ENCODE results near the gene DPY19L1.
"Not testable (repeated sequence)": the region's sequence is repeated elsewhere in the genome, so short reads cannot be mapped to it uniquely, and the experiment has no call there.

Gene DPY19L1

DNA sequence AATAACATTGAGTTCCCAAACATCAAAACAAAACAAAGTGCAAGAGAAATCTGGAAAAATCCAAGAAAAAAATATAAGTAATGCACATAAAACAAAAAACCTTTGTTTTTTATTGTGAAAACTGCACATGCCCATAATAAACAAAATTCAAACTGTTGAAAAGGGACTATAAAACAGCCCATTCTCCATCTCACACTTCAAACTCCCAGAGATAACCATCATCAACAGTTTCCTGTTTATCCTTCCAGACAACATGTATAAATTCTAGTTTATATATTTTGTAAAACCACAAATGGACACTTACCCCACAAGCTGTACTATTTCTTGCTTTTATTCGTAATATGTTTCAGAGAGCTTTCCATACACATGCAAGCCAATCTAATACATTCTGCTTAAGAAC, 79.3 kb downstream of the DPY19L1 start:
- ChIA-PET POLR2A (no interaction called here), CTCF (no interaction called here)
- DNase-seq (ENCODE audit: extremely low spot score), result no peak
- TF ChIP-seq, protein P1, sequence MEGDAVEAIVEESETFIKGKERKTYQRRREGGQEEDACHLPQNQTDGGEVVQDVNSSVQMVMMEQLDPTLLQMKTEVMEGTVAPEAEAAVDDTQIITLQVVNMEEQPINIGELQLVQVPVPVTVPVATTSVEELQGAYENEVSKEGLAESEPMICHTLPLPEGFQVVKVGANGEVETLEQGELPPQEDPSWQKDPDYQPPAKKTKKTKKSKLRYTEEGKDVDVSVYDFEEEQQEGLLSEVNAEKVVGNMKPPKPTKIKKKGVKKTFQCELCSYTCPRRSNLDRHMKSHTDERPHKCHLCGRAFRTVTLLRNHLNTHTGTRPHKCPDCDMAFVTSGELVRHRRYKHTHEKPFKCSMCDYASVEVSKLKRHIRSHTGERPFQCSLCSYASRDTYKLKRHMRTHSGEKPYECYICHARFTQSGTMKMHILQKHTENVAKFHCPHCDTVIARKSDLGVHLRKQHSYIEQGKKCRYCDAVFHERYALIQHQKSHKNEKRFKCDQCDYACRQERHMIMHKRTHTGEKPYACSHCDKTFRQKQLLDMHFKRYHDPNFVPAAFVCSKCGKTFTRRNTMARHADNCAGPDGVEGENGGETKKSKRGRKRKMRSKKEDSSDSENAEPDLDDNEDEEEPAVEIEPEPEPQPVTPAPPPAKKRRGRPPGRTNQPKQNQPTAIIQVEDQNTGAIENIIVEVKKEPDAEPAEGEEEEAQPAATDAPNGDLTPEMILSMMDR (IDR thresholded peaks at IDR 0.05; ENCODE audit: control extremely low read depth, extremely low read depth, low read depth, missing control alignments), result no peak

DNA sequence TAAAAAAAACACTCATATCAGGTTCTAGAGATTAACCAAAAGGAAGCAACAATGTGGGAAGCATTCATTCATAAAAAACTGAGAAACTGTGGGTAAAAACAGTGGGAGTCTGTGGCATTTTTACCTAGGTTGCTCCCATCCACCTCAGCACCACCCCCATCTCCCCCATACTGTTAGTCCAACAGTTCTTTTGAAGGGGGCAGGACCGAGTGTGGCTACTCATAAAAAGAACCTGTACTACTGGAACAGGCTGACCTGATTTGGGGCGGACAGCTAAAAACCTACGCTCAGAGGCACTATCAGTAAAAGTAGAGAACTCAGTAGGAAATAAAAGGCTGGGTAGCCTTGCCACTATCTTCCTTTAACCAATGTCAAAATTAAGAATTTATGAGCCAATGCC, 84.5 kb downstream of the DPY19L1 start:
- POLR2A ChIA-PET, result no interaction called here
- DNase-seq (ENCODE audit: extremely low spot score), result no peak
- CTCF ChIA-PET, result no interaction called here
- TF ChIP-seq, protein P1 (IDR thresholded peaks at IDR 0.05; ENCODE audit: control extremely low read depth, extremely low read depth, low read depth, missing control alignments), result no peak

DNA sequence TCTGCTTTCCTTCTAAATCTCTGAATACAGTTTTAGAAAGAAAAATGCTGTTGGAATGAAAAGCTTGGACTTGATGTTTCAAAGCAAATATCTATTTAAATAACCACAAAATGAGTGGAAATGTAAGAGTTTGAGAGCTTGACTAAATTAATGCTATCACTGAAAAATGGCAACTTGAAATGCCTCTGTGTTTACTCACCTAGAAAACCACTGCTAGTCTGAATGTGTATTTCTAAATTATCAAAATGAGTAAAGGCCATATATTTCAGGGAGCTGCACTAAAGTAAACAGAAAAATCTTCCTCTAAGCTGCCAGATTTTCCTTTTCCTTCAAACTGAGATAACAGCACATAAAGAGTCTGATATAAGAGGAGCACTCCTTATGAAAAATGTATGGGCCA, 87.9 kb downstream of the DPY19L1 start:
- POLR2A ChIA-PET, result no interaction called here
- no peak for DNase-seq (ENCODE audit: extremely low spot score)
- TF ChIP-seq, protein P1 (IDR thresholded peaks at IDR 0.05; ENCODE audit: control extremely low read depth, extremely low read depth, low read depth, missing control alignments), result no peak
- CTCF ChIA-PET, result no interaction called here

DNA sequence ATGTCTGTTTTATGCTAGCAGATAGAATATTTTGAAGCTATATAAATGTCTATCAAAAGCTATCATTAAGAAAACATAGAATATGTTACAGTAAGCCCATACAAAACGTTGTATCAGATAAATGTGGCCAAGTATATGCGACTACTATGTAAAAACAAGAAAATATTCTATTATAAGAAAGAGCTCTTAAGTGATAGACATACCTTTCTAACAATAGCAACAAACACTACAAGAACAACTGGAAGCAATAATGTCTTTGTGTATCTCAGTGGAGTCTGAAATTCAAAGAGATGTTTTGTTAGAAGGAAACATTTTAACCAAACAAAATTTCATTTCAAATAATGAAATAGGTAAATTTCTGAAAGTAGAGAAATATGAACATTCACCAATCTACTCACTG, 89.9 kb downstream of the DPY19L1 start:
- POLR2A ChIA-PET; CTCF ChIA-PET; DNase-seq (ENCODE audit: extremely low spot score): not testable (repeated sequence)

DNA sequence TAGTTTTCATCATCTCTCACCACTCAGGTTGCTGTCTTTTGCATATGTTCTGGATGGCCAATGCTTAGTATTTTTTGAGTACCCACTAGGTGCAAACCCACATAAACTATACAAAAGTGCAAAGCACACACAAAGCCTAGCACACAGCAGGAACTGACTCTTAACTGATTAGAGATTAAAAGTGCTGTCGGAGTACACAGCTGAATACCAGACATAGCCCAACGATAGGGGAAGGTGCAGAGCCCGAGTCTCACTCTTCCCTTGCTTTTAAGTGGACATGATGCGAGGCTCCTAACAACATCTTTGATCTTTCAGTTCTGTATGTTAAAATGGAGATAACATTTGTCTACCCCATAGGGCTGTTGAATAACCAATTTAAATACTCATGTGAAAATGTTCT, 90.8 kb downstream of the DPY19L1 start:
- no peak for DNase-seq (ENCODE audit: extremely low spot score)
- POLR2A ChIA-PET, result no interaction called here
- TF ChIP-seq, protein P1 (IDR thresholded peaks at IDR 0.05; ENCODE audit: control extremely low read depth, extremely low read depth, low read depth, missing control alignments), result no peak
- CTCF ChIA-PET, result no interaction called here

DNA sequence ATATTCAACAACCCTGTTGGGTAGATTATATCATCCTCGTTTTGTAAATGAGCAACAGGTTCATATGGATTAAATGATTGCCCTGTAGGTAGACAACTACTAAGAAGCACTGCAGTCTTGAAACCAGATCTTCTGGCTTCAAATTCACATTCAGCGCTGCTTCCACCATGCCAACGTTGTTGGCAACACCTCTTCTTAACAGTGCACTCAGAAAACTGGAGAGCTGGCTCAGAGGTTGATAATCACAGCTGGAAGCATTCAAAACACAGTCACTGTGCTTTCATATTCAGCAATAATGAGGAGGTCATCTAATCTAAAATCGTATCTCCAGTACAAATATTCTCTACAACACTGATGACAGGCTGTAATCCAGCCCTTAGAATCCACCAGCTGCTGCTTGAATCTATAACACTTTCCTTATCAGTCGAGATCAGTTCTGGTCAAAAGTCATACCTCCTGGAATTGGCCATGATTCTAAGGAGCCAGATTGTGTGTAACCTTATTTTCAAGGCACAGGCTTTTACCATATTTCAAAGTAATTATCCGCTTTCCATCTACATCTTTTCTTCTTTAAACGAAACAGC, 91.3 kb downstream of the DPY19L1 start:
- DNase-seq (ENCODE audit: extremely low spot score); POLR2A ChIA-PET; CTCF ChIA-PET: not testable (repeated sequence)

DNA sequence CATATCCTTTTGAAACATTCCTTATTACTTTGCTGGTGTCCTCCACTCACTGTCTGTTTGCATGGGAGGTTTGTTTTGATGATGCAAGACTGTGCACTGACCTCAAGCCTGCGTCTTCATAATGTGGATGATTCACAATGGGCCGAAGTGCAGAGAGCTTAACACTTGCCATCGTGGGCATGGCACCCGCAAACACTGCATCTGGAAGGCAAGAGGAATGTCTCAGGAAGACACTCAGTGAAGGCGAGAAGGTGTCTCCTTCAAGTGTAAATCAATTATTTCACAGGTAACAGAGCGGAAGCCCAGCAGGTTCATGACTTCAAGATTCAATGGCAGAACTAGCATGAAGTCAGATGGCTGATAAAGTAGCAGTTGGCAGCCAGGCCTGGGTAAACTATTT, 98.1 kb downstream of the DPY19L1 start:
- CTCF ChIA-PET, result no interaction called here
- TF ChIP-seq, protein P1 (IDR thresholded peaks at IDR 0.05; ENCODE audit: control extremely low read depth, extremely low read depth, low read depth, missing control alignments), result no peak
- no peak for DNase-seq (ENCODE audit: extremely low spot score)
- POLR2A ChIA-PET, result no interaction called here

DNA sequence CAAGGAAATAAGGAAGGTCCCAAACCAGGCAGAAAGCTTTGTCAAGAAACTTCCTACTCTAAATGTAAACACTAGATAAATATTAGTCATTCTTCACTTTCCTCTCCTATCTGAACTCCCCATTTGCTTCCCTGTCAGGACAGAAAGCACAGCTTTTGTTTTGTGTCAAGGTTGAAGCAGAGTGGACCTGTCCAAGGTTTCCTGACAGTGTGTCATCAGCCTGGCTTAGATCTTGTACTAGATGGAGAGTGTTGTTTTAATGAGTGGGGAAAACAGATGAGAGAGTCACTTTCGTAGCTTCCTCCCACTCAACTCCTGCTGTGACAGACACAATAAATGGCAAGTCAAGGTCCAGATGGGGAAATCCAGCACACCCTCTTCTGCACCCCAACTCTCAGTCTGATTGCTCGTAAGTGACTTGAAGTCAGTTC, 101.5 kb downstream of the DPY19L1 start:
- POLR2A ChIA-PET, CTCF ChIA-PET: not testable (repeated sequence)

More for the DNA sequence above, 101.5 kb downstream of the DPY19L1 start:
- not testable (repeated sequence) for DNase-seq (ENCODE audit: extremely low spot score)

Data from GM10248 (cell line).